OCI-LY3 (cell line): ENCODE results near the gene LPIN2.

Experiments
- H2AFZ ChIP-seq: fragments of 200-600, 300-600 bp; shearing (Covaris generic); 2 replicates; pipeline ENCODE4 v1.6.0; 2014; ENCODE audit warnings: antibody characterized with exemption, low read depth, low read length
- H3K27ac ChIP-seq: fragments of 200-600, 300-600 bp; sonication (generic); 2 replicates; pipeline ENCODE4 v1.5.1; 2014; ENCODE audit warnings: mild to moderate bottlenecking, low read length, moderate library complexity, mixed read lengths
- H3K27me3 ChIP-seq: fragments of 200-600, 300-600 bp; sonication (generic); 2 replicates; pipeline ENCODE4 v1.6.1; 2014; ENCODE audit warnings: low read depth, low read length, mixed read lengths
- H3K36me3 ChIP-seq: fragments of 200-600, 300-600 bp; sonication (generic); replicated peaks from 2 replicates; pipeline ENCODE3; 2014; ENCODE audit warnings: low read depth, low read length, mixed read lengths
- H3K4me1 ChIP-seq: fragments of 300-600, 200-600 bp; sonication (generic); 2 replicates; pipeline ENCODE4 v1.6.1; 2014; ENCODE audit warnings: low read length, mixed read lengths
- H3K4me2 ChIP-seq: fragments of 200-600, 300-600 bp; sonication (generic); 2 replicates; pipeline ENCODE4 v1.6.1; 2014; ENCODE audit warnings: low read length, mixed read lengths
- H3K4me3 ChIP-seq: fragments of 300-600, 200-600 bp; sonication (generic); 2 replicates; pipeline ENCODE4 v1.5.1; 2014; ENCODE audit warnings: antibody characterized with exemption, mild to moderate bottlenecking, low read length, moderate library complexity
- H3K79me2 ChIP-seq: fragments of 300-600, 200-600 bp; shearing (Covaris generic); 2 replicates; pipeline ENCODE4 v1.6.1; 2014; ENCODE audit warnings: mild to moderate bottlenecking, low read length, mixed read lengths
- H3K9ac ChIP-seq: fragments of 300-600, 200-600 bp; shearing (Covaris generic); 2 replicates; pipeline ENCODE4 v1.6.0; 2014; ENCODE audit warnings: mild to moderate bottlenecking, low read length, moderate library complexity
- H3K9me3 ChIP-seq: fragments of 200-600, 300-600 bp; shearing (Covaris generic); 2 replicates; pipeline ENCODE4 v1.6.1; 2014; ENCODE audit warnings: low read length, mixed read lengths; ENCODE audit not compliant: insufficient read depth
- H4K20me1 ChIP-seq: fragments of 200-600, 300-600 bp; sonication (generic); 2 replicates; pipeline ENCODE4 v1.6.1; 2016; ENCODE audit warnings: low read length, mixed read lengths; ENCODE audit not compliant: insufficient read depth
- EZH2phosphoT487 ChIP-seq: fragments of 200-600 bp; shearing (Covaris generic); IDR thresholded peaks from 2 replicates; pipeline ENCODE4 v1.6.1; 2018; ENCODE audit warnings: antibody characterized with exemption, mixed run types, low read depth
- TF ChIP-seq, protein P1 (sequence below): fragments of 200-600, 300-600 bp; sonication (generic); IDR thresholded peaks from 2 replicates; pipeline ENCODE4 v1.5.1; 2014; ENCODE audit warnings: antibody characterized with exemption, low read length, low read depth

LPIN2 gene

DNA sequence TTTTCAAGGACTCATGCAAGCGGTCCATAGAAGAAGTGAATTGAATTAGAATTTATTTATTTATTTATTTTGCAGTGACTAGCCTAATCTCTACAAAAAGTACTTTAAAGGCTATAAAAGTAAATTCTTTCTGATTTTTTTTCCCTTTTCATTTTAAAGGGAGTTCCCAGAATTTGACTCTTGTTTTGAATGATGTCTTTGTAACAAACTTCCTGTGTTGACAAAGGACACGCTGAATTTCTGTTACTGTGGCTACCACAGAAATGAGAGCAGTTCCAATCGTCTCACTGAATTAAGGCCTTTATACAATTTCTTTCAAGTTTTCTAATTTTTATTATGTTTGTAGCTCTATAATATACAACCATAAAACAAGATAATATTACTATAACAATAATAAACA, 46.3 kb upstream of the LPIN2 start:
- Histone ChIP-seq H2AFZ (no peak overlapping the region), H3K9me3 (no peaks in the 10 kb centered on the region), H4K20me1 (no peaks in the 10 kb centered on the region), H3K27ac (no peak overlapping the region), H3K36me3 (no peaks in the 10 kb centered on the region), H3K79me2 (no peaks in the 10 kb centered on the region), H3K27me3 (no peaks in the 10 kb centered on the region), H3K9ac (no peak overlapping the region), H3K4me3 (no peak overlapping the region), H3K4me2 (no peak overlapping the region), H3K4me1 (no peaks in the 10 kb centered on the region)
- no peak for TF ChIP-seq EZH2phosphoT487
- TF ChIP-seq, protein P1, sequence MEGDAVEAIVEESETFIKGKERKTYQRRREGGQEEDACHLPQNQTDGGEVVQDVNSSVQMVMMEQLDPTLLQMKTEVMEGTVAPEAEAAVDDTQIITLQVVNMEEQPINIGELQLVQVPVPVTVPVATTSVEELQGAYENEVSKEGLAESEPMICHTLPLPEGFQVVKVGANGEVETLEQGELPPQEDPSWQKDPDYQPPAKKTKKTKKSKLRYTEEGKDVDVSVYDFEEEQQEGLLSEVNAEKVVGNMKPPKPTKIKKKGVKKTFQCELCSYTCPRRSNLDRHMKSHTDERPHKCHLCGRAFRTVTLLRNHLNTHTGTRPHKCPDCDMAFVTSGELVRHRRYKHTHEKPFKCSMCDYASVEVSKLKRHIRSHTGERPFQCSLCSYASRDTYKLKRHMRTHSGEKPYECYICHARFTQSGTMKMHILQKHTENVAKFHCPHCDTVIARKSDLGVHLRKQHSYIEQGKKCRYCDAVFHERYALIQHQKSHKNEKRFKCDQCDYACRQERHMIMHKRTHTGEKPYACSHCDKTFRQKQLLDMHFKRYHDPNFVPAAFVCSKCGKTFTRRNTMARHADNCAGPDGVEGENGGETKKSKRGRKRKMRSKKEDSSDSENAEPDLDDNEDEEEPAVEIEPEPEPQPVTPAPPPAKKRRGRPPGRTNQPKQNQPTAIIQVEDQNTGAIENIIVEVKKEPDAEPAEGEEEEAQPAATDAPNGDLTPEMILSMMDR = no peak

DNA sequence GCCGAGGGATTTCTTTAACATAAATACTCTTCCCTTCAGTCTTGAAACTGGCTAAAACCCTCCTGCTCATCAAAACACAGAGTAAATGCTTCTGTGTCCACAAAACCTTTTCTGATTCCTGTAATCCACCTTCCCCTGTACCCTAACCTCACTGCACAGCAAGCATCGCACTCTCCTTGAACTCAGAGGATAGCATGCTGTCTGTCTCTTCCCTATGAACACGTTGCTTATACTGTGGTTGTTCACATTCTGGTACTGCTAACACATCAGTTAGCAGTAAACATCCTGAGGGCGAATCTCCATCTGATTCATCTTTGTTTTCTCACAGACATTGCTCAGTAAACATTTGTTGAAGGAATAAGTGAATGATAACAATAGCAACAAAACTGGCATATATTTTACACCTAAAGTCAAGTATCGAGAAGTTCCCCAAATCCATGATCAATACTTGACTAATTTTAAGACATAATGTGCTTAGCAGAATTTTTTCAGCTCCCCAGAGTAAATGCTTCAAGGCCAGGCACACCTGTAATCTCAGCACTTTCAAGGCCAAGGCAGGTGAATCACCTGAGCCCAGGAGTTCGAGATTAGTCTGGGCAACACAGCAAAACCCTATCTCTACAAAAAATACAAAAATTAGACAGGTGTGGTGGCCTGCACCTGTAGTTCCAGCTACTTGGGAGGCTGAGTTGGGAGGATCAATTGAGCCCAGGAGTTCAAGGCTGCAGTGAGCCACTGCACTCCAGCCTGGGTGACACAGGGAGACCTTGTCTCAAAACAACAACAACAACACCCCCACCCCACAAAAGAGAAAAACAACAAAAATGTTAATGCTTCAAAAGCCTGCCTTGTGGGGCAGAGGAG, 45.6 kb upstream of the LPIN2 start:
- no peak for TF ChIP-seq EZH2phosphoT487
- TF ChIP-seq, protein P1 = no peak
- H4K20me1 ChIP-seq = no peaks in the 10 kb centered on the region
- H2AFZ ChIP-seq = no peak overlapping the region
- H3K4me2 ChIP-seq = no peak overlapping the region
- H3K9me3 ChIP-seq = no peaks in the 10 kb centered on the region
- no peak overlapping the region for H3K9ac ChIP-seq
- no peaks in the 10 kb centered on the region for H3K27me3 ChIP-seq
- H3K79me2 ChIP-seq = no peaks in the 10 kb centered on the region
- H3K36me3 ChIP-seq = no peaks in the 10 kb centered on the region
- no peak overlapping the region for H3K4me3 ChIP-seq
- no peak overlapping the region for H3K27ac ChIP-seq
- no peaks in the 10 kb centered on the region for H3K4me1 ChIP-seq

DNA sequence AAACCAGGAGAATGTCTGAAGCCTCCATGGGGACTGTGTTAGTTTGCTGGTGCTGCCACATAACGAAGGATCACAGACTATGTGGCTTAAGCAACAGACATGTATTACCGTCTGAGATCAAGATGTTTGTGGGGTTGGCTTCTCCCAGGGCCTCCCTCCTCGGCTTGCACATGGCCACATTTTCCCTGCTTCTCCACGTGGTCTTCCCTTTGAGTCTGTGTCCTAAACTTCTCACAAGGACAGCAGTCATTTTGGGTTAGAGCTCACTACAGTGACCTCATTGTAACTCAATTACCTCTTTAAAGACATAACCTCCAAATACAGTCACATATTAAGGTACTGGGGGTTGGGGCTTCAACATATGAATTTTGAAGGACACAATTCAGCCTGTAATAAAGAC, 44.6 kb upstream of the LPIN2 start:
- Histone ChIP-seq H4K20me1 (no peaks in the 10 kb centered on the region), H2AFZ (no peak overlapping the region), H3K79me2 (no peaks in the 10 kb centered on the region), H3K36me3 (no peaks in the 10 kb centered on the region), H3K9me3 (no peaks in the 10 kb centered on the region), H3K9ac (no peak overlapping the region), H3K27ac (no peak overlapping the region), H3K27me3 (no peaks in the 10 kb centered on the region), H3K4me2 (no peak overlapping the region), H3K4me1 (no peaks in the 10 kb centered on the region), H3K4me3 (no peak overlapping the region)
- no peak for TF ChIP-seq EZH2phosphoT487
- TF ChIP-seq, protein P1 = no peak

DNA sequence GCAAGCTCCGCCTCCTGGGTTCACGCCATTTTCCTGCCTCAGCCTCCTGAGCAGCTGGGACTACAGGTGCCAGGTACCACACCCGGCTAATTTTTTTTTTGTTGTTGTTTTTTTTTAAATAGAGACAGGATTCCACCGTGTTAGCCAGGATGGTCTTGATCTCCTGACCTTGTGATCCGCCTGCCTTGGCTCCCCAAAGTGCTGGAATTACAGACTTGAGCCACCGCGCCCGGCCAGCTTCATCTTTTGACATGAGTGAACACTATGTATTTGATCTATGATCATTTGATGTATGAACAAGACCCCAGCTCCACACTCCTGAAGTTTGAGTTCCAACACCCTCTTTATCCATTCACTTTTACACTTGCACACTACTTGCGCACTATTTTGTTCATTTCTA, 43.4 kb upstream of the LPIN2 start:
- TF ChIP-seq, protein P1 = no peak
- Histone ChIP-seq H3K27ac (no peak overlapping the region), H3K4me2 (no peak overlapping the region)

More for the DNA sequence above, 43.4 kb upstream of the LPIN2 start:
- H3K79me2 ChIP-seq = no peaks in the 10 kb centered on the region
- H3K36me3 ChIP-seq = no peaks in the 10 kb centered on the region
- H3K9me3 ChIP-seq = no peaks in the 10 kb centered on the region
- H3K9ac ChIP-seq = no peak overlapping the region
- H3K4me3 ChIP-seq = no peak overlapping the region
- no peaks in the 10 kb centered on the region for H3K27me3 ChIP-seq
- H2AFZ ChIP-seq = no peak overlapping the region
- no peaks in the 10 kb centered on the region for H3K4me1 ChIP-seq
- H4K20me1 ChIP-seq = no peaks in the 10 kb centered on the region
